ENCODE data around the gene SERPING1. TPM values are rescaled to one million over a fixed set of nuclear protein-coding genes. Genes with fewer than 3 reads are reported as not detected.
A peak's percentile ranks its signal among the peaks of the same experiment; 100 is the strongest.

SERPING1 gene
- total RNA-seq, 1 experiment from 2014 or later: 5.2 TPM

DNA sequence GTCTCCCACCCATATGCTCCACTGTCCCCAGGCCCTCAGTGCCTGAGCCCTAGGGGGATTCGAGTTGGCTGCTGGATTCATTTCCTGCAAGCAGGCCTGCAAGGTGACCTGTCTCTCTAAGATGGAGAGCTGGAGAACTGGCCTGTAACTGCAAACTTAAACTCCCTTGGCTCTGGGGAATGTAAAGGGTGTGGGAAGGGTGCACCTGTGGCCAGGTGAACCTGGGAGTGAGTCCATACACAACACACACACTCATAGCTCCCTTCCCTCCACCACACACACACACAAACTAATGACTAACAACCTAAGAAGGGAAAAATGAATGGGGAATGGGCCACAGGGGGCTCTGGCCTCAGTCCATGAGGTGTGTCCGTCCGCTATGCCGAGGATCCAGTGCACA lies 45.5 kb upstream of the SERPING1 start:
- no peak overlapping the region for H3K4me3 ChIP-seq (ENCODE audit: low read depth, low read length, poor library complexity, severe bottlenecking)
- POLR2A ChIA-PET (ENCODE audit: low non-redundant PET): no interaction called here
- TF ChIP-seq EZH2 (IDR thresholded peaks at IDR 0.05; ENCODE audit: borderline replicate concordance, low read depth, low read length, poor library complexity, severe bottlenecking): no peak
- TF ChIP-seq, protein P1, sequence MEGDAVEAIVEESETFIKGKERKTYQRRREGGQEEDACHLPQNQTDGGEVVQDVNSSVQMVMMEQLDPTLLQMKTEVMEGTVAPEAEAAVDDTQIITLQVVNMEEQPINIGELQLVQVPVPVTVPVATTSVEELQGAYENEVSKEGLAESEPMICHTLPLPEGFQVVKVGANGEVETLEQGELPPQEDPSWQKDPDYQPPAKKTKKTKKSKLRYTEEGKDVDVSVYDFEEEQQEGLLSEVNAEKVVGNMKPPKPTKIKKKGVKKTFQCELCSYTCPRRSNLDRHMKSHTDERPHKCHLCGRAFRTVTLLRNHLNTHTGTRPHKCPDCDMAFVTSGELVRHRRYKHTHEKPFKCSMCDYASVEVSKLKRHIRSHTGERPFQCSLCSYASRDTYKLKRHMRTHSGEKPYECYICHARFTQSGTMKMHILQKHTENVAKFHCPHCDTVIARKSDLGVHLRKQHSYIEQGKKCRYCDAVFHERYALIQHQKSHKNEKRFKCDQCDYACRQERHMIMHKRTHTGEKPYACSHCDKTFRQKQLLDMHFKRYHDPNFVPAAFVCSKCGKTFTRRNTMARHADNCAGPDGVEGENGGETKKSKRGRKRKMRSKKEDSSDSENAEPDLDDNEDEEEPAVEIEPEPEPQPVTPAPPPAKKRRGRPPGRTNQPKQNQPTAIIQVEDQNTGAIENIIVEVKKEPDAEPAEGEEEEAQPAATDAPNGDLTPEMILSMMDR (conservative IDR thresholded peaks at IDR 0.05; ENCODE audit: low read depth, low read length): no peak
- BruUV-seq (replicated peaks): TSS peak; percentile 66
- H3K4me1 ChIP-seq (ENCODE audit: insufficient read depth, low read length, poor library complexity, severe bottlenecking): no peaks in the 10 kb centered on the region
- intact Hi-C loops (cut with micrococcal nuclease; ENCODE audit: unreplicated experiment): no loop called here
- no peaks in the 10 kb centered on the region for H3K9me3 ChIP-seq (ENCODE audit: low read depth, low read length, poor library complexity, severe bottlenecking)
- DNase-seq (ENCODE audit: low spot score): no peak
- H3K27ac ChIP-seq (ENCODE audit: low read depth, low read length, poor library complexity, severe bottlenecking): no peak overlapping the region
- H3K27me3 ChIP-seq (replicated peaks; ENCODE audit: insufficient read depth, low read depth, low read length, poor library complexity): no peaks in the 10 kb centered on the region
- CTCF ChIA-PET: no interaction called here
- H3K36me3 ChIP-seq (ENCODE audit: insufficient read depth, low read length, poor library complexity, severe bottlenecking): no peaks in the 10 kb centered on the region

DNA sequence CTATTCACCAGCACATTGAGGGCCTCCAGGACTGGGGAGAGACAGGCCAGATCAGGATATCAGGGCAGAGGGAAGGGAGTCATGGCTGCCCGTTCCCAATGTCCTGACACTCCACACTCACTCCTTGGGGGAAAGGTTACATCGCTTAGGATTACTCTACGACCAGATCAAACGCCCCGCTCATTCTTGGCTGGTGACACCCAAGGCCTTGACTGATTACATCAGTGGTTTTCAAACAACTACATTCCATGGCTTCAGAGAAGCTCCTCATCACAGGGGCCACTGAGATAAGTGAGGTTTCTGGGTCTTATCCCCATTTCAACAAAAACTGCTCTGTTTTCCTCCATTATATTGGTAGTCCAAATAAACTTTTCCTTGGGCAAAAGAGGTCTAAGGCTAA lies 45.0 kb upstream of the SERPING1 start:
- Histone ChIP-seq H3K36me3 (ENCODE audit: insufficient read depth, low read length, poor library complexity, severe bottlenecking) (no peaks in the 10 kb centered on the region), H3K27ac (ENCODE audit: low read depth, low read length, poor library complexity, severe bottlenecking) (no peak overlapping the region), H3K4me3 (ENCODE audit: low read depth, low read length, poor library complexity, severe bottlenecking) (no peak overlapping the region), H3K4me1 (ENCODE audit: insufficient read depth, low read length, poor library complexity, severe bottlenecking) (no peaks in the 10 kb centered on the region), H3K27me3 (replicated peaks; ENCODE audit: insufficient read depth, low read depth, low read length, poor library complexity) (no peaks in the 10 kb centered on the region), H3K9me3 (ENCODE audit: low read depth, low read length, poor library complexity, severe bottlenecking) (no peaks in the 10 kb centered on the region)
- BruUV-seq (replicated peaks): no TSS peak
- ChIA-PET CTCF (no interaction called here), POLR2A (ENCODE audit: low non-redundant PET) (no interaction called here)
- no peak for DNase-seq (ENCODE audit: low spot score)
- TF ChIP-seq, protein P1 (conservative IDR thresholded peaks at IDR 0.05; ENCODE audit: low read depth, low read length): no peak
- intact Hi-C loops (cut with micrococcal nuclease; ENCODE audit: unreplicated experiment): no loop called here

DNA sequence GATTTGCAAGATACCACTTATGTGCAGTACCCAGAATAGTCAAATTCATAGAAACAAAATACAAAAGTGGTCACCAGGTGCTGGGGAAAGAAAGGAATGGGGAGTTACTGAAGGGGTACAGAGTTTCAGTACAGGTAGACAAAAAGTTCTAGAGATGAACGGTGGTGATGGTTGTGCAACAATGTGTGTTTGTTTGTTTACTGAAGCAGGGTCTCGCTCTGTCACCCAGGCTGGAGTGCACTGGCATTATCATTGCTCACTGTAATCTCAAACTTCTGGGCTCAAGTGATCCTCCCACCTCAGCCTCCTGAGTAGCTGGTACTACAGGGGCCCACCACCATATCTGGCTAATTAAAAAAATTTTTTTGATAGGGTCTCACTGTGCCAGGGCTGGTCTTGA lies 42.1 kb upstream of the SERPING1 start:
- H3K27me3 ChIP-seq (replicated peaks; ENCODE audit: insufficient read depth, low read depth, low read length, poor library complexity): no peaks in the 10 kb centered on the region
- H3K27ac ChIP-seq (ENCODE audit: low read depth, low read length, poor library complexity, severe bottlenecking): no peak overlapping the region
- no peaks in the 10 kb centered on the region for H3K4me1 ChIP-seq (ENCODE audit: insufficient read depth, low read length, poor library complexity, severe bottlenecking)
- no peaks in the 10 kb centered on the region for H3K36me3 ChIP-seq (ENCODE audit: insufficient read depth, low read length, poor library complexity, severe bottlenecking)
- no peak for DNase-seq (ENCODE audit: low spot score)
- intact Hi-C loops (cut with micrococcal nuclease; ENCODE audit: unreplicated experiment): no loop called here
- no peak overlapping the region for H3K4me3 ChIP-seq (ENCODE audit: low read depth, low read length, poor library complexity, severe bottlenecking)
- no TSS peak for BruUV-seq (replicated peaks)
- POLR2A ChIA-PET (ENCODE audit: low non-redundant PET): no interaction called here
- TF ChIP-seq, protein P1 (conservative IDR thresholded peaks at IDR 0.05; ENCODE audit: low read depth, low read length): no peak
- no peak for TF ChIP-seq EZH2 (IDR thresholded peaks at IDR 0.05; ENCODE audit: borderline replicate concordance, low read depth, low read length, poor library complexity, severe bottlenecking)
- no peaks in the 10 kb centered on the region for H3K9me3 ChIP-seq (ENCODE audit: low read depth, low read length, poor library complexity, severe bottlenecking)
- CTCF ChIA-PET: no interaction called here

Measured in A673 (cell line).